ENCODE data around the gene MGRN1.

GRCh38 chr16:4699046-4699556 is 74.5 kb downstream of the MGRN1 start:
- TF ChIP-seq CTCF (IDR thresholded peaks at IDR 0.05; ENCODE audit: low read length), result no peak
- no peak for TF ChIP-seq EZH2phosphoT487 (IDR thresholded peaks at IDR 0.05; ENCODE audit: low read length)
- no peak for TF ChIP-seq EZH2 (optimal IDR thresholded peaks at IDR 0.05; ENCODE audit: low read depth, low read length)

Data from MM.1S (cell line).